Natural killer cell (primary cell): ENCODE results near the gene WDR36. TPM values are rescaled to one million over a fixed set of nuclear protein-coding genes. Genes with fewer than 3 reads are reported as not detected.

Experiments used
- ATAC-seq, 3 donors: fragments of 150-1000 bp in 2 of 3; fragments of 200-7000 bp in 1 of 3; cut with Tn5 transposase; 1 replicate in 1 of 3; 2 replicates in 2 of 3; pipeline ENCODE4 v1.10.0; 2021; ENCODE audit warnings: mild to moderate bottlenecking in 2 of 3, moderate library complexity in 2 of 3
- DNase-seq, 2 donors: peaks; one replicate each; pipeline versions ENCODE4 v3.0.0 to v3.0.0-alpha.2; 2013 to 2021; ENCODE audit warnings: mixed read lengths in 1 of 2
- H3K27ac ChIP-seq: one replicate; pipeline ENCODE4 v1.5.1; 2013; ENCODE audit warnings: mild to moderate bottlenecking, low read length
- H3K27me3 ChIP-seq: one replicate; pipeline ENCODE4 v1.6.1; 2013; ENCODE audit warnings: low read length; ENCODE audit not compliant: control insufficient read depth, insufficient read depth
- H3K36me3 ChIP-seq: one replicate; pipeline ENCODE4 v1.6.1; 2013; ENCODE audit warnings: low read length; ENCODE audit not compliant: control insufficient read depth, insufficient read depth
- H3K4me1 ChIP-seq: one replicate; pipeline ENCODE4 v1.6.1; 2013; ENCODE audit warnings: low read length; ENCODE audit not compliant: control insufficient read depth, insufficient read depth
- H3K4me3 ChIP-seq: one replicate; pipeline ENCODE4 v1.5.1; 2013; ENCODE audit warnings: low read length
- H3K9me3 ChIP-seq: one replicate; pipeline ENCODE4 v1.6.1; 2013; ENCODE audit warnings: low read length; ENCODE audit not compliant: control insufficient read depth, insufficient read depth
- H3K27ac Mint-ChIP-seq, 2 donors: one replicate each; pipeline ENCODE4 v1.8.0; 2022; ENCODE audit warnings: mild to moderate bottlenecking in 2 of 2, mixed read lengths in 2 of 2, moderate library complexity in 1 of 2
- H3K27me3 Mint-ChIP-seq, 2 donors: one replicate each; pipeline ENCODE4 v1.8.0; 2022; ENCODE audit warnings: low read depth in 2 of 2, mixed read lengths in 2 of 2
- H3K36me3 Mint-ChIP-seq: one replicate; pipeline ENCODE4 v1.8.0; 2022; ENCODE audit warnings: mixed read lengths
- H3K4me1 Mint-ChIP-seq, 2 donors: one replicate each; pipeline ENCODE4 v1.8.0; 2022; ENCODE audit warnings: mixed read lengths in 2 of 2
- H3K4me3 Mint-ChIP-seq: one replicate; pipeline ENCODE4 v1.8.0; 2022; ENCODE audit warnings: mild to moderate bottlenecking, moderate library complexity, mixed read lengths
- H3K9me3 Mint-ChIP-seq, 2 donors: one replicate each; pipeline ENCODE4 v1.8.0; 2022; ENCODE audit warnings: mixed read lengths in 2 of 2
- WGBS: methylation state at CpG from one replicate; pipeline ENCODE4 v1.1.7; 2013; ENCODE audit warnings: missing lambda C conversion rate; ENCODE audit not compliant: insufficient coverage; 5-methylcytosine and 5-hydroxymethylcytosine counted together
- intact Hi-C: fragments of 100-400 bp; cut with micrococcal nuclease; formaldehyde crosslinking; loops from one replicate; pipeline ENCODE4 v1.14.2; 2022
- total RNA-seq, 4 donors: library from RNA; stranded (reverse); fragments of 120-200 nt in 1 of 4; gene quantifications; one replicate each; pipeline versions ENCODE4 v1.2.3 to v1.2.4, GENCODE V29; 2013 to 2022
- TF ChIP-seq, protein P1 (sequence below): fragments of 200-600 bp; IDR thresholded peaks from one replicate; pipeline ENCODE4 v1.8.0; 2022; ENCODE audit warnings: antibody characterized with exemption

WDR36 gene
- total RNA-seq, 3 donors from 2014 or later (not counting 1 experiment from before 2014, with no cell fraction given), result 23.0 to 24.8 (median 23.9) TPM

DNA sequence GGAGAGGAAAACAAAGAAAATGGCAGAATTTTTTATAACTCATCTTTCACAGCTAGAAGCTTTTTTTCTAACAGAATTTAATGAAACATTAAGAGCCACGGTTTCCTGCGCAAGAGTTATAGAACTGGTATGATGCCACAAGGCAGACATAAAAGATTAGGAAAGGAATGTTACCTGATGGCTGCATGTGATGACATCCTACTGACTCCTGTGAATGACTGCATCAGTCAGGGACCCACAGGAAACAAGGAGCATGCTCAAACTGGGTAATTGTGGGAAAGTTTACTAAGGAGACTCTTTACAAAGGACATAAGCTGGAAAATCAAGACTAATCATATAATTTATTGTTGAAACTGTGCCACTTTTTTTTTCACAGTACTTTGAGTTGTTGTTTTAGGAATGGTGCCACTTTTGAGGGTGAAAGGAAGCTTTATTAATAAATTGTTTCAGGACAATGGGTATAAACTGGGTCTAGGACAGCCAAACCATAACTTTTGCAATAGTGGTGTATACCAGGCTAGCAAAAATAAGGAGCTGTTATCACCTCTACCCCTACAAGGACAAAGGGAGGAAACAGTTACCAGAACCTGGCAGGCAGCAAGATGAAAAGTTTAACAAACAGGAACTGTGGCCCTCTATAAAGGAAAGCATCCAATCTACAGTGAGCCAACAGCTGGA lies 25.7 kb upstream of the WDR36 start:
- TF ChIP-seq, protein P1, sequence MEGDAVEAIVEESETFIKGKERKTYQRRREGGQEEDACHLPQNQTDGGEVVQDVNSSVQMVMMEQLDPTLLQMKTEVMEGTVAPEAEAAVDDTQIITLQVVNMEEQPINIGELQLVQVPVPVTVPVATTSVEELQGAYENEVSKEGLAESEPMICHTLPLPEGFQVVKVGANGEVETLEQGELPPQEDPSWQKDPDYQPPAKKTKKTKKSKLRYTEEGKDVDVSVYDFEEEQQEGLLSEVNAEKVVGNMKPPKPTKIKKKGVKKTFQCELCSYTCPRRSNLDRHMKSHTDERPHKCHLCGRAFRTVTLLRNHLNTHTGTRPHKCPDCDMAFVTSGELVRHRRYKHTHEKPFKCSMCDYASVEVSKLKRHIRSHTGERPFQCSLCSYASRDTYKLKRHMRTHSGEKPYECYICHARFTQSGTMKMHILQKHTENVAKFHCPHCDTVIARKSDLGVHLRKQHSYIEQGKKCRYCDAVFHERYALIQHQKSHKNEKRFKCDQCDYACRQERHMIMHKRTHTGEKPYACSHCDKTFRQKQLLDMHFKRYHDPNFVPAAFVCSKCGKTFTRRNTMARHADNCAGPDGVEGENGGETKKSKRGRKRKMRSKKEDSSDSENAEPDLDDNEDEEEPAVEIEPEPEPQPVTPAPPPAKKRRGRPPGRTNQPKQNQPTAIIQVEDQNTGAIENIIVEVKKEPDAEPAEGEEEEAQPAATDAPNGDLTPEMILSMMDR, result no peak
- H3K4me1 Mint-ChIP-seq, result no peaks in the 10 kb centered on the region
- Histone ChIP-seq H3K4me1 (no peaks in the 10 kb centered on the region), H3K27me3 (peaks cover 31% of the 10 kb centered on the region), H3K36me3 (no peaks in the 10 kb centered on the region), H3K9me3 (no peaks in the 10 kb centered on the region), H3K27ac (no peak overlapping the region), H3K4me3 (no peak overlapping the region)
- no peaks in the 10 kb centered on the region for H3K9me3 Mint-ChIP-seq
- no peak overlapping the region for H3K27ac Mint-ChIP-seq
- no peaks in the 10 kb centered on the region for H3K36me3 Mint-ChIP-seq
- no peak overlapping the region for H3K4me3 Mint-ChIP-seq
- 90% methylated on average over 2 of the region's 2 CpGs for WGBS
- peaks cover 38 to 44% of the 10 kb centered on the region in 2 donors for H3K27me3 Mint-ChIP-seq
- intact Hi-C loops, result no loop called here
- ATAC-seq (no peak), DNase-seq (no peak)

DNA sequence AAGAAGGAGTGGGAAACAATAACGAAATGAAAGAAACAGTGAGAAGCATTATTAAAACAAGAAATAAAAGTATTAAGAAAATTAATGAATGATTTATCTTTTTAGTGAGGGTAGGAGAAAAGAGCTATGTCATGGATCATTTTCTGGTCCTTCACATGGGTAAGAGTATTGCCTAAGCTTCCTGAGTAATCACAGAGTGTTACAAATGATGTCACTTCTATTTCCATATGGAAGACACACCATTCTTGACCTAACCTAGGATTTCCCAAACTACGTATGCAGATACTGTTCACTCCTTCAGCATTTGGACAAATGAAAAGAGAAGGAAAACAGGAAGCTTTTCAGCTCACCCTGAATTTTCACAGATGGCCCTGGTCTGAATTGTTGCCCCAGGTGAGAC lies 23.9 kb upstream of the WDR36 start:
- H3K27ac Mint-ChIP-seq, result no peak overlapping the region
- H3K27me3 ChIP-seq, result peaks cover 43% of the 10 kb centered on the region
- ATAC-seq (no peak), DNase-seq (no peak)
- no peak overlapping the region for H3K27ac ChIP-seq
- TF ChIP-seq, protein P1, result no peak
- peaks cover 5% of the 10 kb centered on the region for H3K4me1 ChIP-seq
- H3K36me3 Mint-ChIP-seq, result no peaks in the 10 kb centered on the region
- intact Hi-C loops, result no loop called here
- H3K9me3 Mint-ChIP-seq, result no peaks in the 10 kb centered on the region
- H3K27me3 Mint-ChIP-seq, result peaks cover 54 to 61% of the 10 kb centered on the region in 2 donors
- peaks cover 2 to 7% of the 10 kb centered on the region in 2 donors for H3K4me1 Mint-ChIP-seq
- H3K4me3 Mint-ChIP-seq, result no peak overlapping the region
- H3K36me3 ChIP-seq, result no peaks in the 10 kb centered on the region
- H3K4me3 ChIP-seq, result no peak overlapping the region
- H3K9me3 ChIP-seq, result no peaks in the 10 kb centered on the region
- 84% methylated on average over 2 of the region's 2 CpGs for WGBS

DNA sequence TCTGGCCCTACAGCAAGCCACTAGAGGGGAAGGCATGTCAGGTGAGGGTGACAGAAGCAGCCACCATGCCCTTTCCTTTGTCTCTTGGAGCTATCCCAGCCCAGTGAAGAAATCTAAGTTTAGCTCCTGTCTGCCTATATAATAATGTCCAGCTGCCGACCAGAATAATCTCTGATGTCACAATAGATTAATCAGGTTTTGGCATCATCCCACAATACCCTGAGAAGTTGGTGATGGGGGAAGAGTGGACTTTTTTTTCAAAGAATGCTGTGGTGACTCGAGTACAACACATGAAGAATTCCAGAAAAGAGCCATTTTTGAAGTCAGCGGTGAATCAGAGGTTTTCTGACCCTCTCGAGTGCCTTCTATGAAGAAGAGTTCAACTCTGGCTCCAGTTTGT lies 22.3 kb upstream of the WDR36 start:
- Mint-ChIP-seq H3K27ac (no peak overlapping the region), H3K4me1 (peaks cover 14 to 16% of the 10 kb centered on the region in 2 donors), H3K4me3 (no peak overlapping the region), H3K36me3 (no peaks in the 10 kb centered on the region), H3K9me3 (peaks cover 0 to 2% of the 10 kb centered on the region in 2 donors), H3K27me3 (peaks cover 66 to 71% of the 10 kb centered on the region in 2 donors)
- TF ChIP-seq, protein P1, result no peak
- WGBS, result 51% methylated on average over 4 of the region's 4 CpGs
- no peaks in the 10 kb centered on the region for H3K9me3 ChIP-seq
- H3K36me3 ChIP-seq, result no peaks in the 10 kb centered on the region
- H3K27ac ChIP-seq, result no peak overlapping the region
- H3K27me3 ChIP-seq, result peaks cover 47% of the 10 kb centered on the region
- H3K4me3 ChIP-seq, result no peak overlapping the region
- H3K4me1 ChIP-seq, result peaks cover 8% of the 10 kb centered on the region
- DNase-seq (no peak), ATAC-seq (no peak)
- intact Hi-C loops, result no loop called here
